K562 (cell line): Measurements from ENCODE around the gene CAPRIN2. TPM values are rescaled to one million over a fixed set of nuclear protein-coding genes. Genes with fewer than 3 reads are reported as not detected.

Experiments used
- CUX1 ChIP-seq: fragments of 200-800 bp; sonication (Bioruptor generic); IDR thresholded peaks from 2 replicates; pipeline ENCODE4 v1.6.1; 2016; ENCODE audit warnings: missing genetic modification characterization, missing compliant biosample characterization
- ESRRA ChIP-seq: fragments of 450-650 bp; IDR thresholded peaks from 2 replicates; pipeline ENCODE4 v1.6.1; 2014; ENCODE audit warnings: low read depth, mild to moderate bottlenecking, moderate library complexity, borderline replicate concordance
- ETV6 ChIP-seq, 3 experiments: fragments of 150-350 bp in 1 of 3; sonication (generic) in 1 of 3; formaldehyde crosslinking in 1 of 3; IDR thresholded peaks; 2 replicates each; pipeline versions ENCODE4 v1.6.1 to v1.8.0; 2014 to 2022; ENCODE audit warnings: borderline replicate concordance in 2 of 3, low read depth in 2 of 3, antibody characterized with exemption in 1 of 3, low read length in 1 of 3, mild to moderate bottlenecking in 1 of 3, missing genetic modification reagents in 1 of 3
- HNRNPLL ChIP-seq: fragments of 200-400 bp; formaldehyde crosslinking; IDR thresholded peaks from 2 replicates; pipeline ENCODE4 v1.6.1; 2017; ENCODE audit warnings: low read length, low read depth, mild to moderate bottlenecking; ENCODE audit not compliant: poor library complexity, severe bottlenecking
- MTF1 ChIP-seq: fragments of 250-450 bp; sonication (Bioruptor Pico); IDR thresholded peaks from 2 replicates; pipeline ENCODE4 v1.9.0; 2021; ENCODE audit warnings: moderate library complexity, mild to moderate bottlenecking, inconsistent platforms, borderline replicate concordance
- NR0B1 ChIP-seq: fragments of 450-650 bp; IDR thresholded peaks from one replicate; pipeline ENCODE4 v1.6.1; 2018; ENCODE audit warnings: mild to moderate bottlenecking, moderate library complexity; ENCODE audit not compliant: partially characterized antibody
- RB1 ChIP-seq: fragments of 450-650 bp; IDR thresholded peaks from 2 replicates; pipeline ENCODE4 v1.6.1; 2017; ENCODE audit warnings: low read depth, mild to moderate bottlenecking
- RBM39 ChIP-seq: fragments of 200-400 bp; formaldehyde crosslinking; optimal IDR thresholded peaks from 2 replicates; pipeline ENCODE3; 2018; ENCODE audit warnings: low read depth, low read length
- RERE ChIP-seq: sonication (generic); formaldehyde crosslinking; IDR thresholded peaks from 2 replicates; pipeline ENCODE4 v1.8.0; 2023; ENCODE audit warnings: missing genetic modification reagents, mild to moderate bottlenecking, borderline replicate concordance
- RFX5 ChIP-seq: IDR thresholded peaks from 2 replicates; pipeline ENCODE4 v1.6.1; 2011; ENCODE audit warnings: low read depth, mild to moderate bottlenecking, improper control_type of control experiment, low read length
- SRSF1 ChIP-seq: fragments of 200-400 bp; formaldehyde crosslinking; IDR thresholded peaks from 2 replicates; pipeline ENCODE4 v1.6.1; 2017; ENCODE audit warnings: mild to moderate bottlenecking, low read depth, low read length, moderate library complexity
- ZNF174 ChIP-seq: fragments of 250-450 bp; sonication (Bioruptor Pico); IDR thresholded peaks from 2 replicates; pipeline ENCODE4 v1.4.0; 2020; ENCODE audit warnings: mild to moderate bottlenecking
- ZNF316 ChIP-seq: fragments of 450-650 bp; IDR thresholded peaks from 2 replicates; pipeline ENCODE4 v1.6.1; 2016
- ZNF583 ChIP-seq: fragments of 250-450 bp; sonication (Bioruptor Pico); IDR thresholded peaks from 2 replicates; pipeline ENCODE4 v1.4.0; 2020
- polyA plus RNA-seq, 8 experiments: library from polyadenylated mRNA; depleted of rRNA in 4 of 8; stranded (reverse) in 5 of 8; unstranded in 3 of 8; fragments of >200 nt; fragmentation: Nextera tagmentation in 2 of 8; fragmentation: Illumina TruSeq in 1 of 8; extraction: Ambion mirVana in 2 of 8; extraction: Trizol in 1 of 8; gene quantifications; 2 replicates each; pipeline versions ENCODE4 v1.2.1 to v1.2.3, GENCODE V29; 2011 to 2014; ENCODE audit warnings: inconsistent platforms in 1 of 8, missing spikeins in 1 of 8
- total RNA-seq, 7 experiments: library from RNA; depleted of rRNA in 6 of 7; stranded (reverse); fragments of >200 nt in 6 of 7; fragmentation: Illumina TruSeq in 2 of 7; extraction: Trizol in 2 of 7; gene quantifications; 2 replicates each; pipeline versions ENCODE4 v1.2.1 to v1.2.3, GENCODE V29; 2011 to 2021; ENCODE audit warnings: low replicate concordance in 1 of 7

CAPRIN2 gene
- total and polyA plus RNA-seq, 9 of the 15 experiments (the other 6 are each of a cell fraction or from before 2014, with no cell fraction given): 2.3 to 14.5 (median 8.9) TPM

- TF ChIP-seq ETV6 (IDR thresholded peaks at IDR 0.05; ENCODE audit: borderline replicate concordance in 1 of 2, low read depth in 2 of 2, low read length in 1 of 2) (peak; percentile 47 to 74; a peak in 3 of 4 replicates), ETV6 (CRISPR knock-in tag; IDR thresholded peaks at IDR 0.05; ENCODE audit: borderline replicate concordance) (no peak), MTF1 (CRISPR knock-in tag) (no peak), RERE (CRISPR knock-in tag) (no peak), CUX1 (no peak), ESRRA (no peak), ZNF316 (0 out of 2 replicates have a peak, but pooled peaks have one; percentile 14), RBM39 (no peak), RFX5 (no peak), ZNF174 (CRISPR knock-in tag) (no peak), ZNF583 (no peak), HNRNPLL (no peak), SRSF1 (no peak), NR0B1 (no peak), RB1 (peak; percentile 66)
Observed at GRCh38 chr12:30695199-30696102, 59.3 kb downstream of the CAPRIN2 start, which contains the start of gene IPO8 (continued).
